Fibroblast of mammary gland (primary cell): ENCODE data around the gene PLA2G4E.

Experiments used
- DNase-seq: peaks from one replicate; pipeline ENCODE4 v3.0.0-alpha.2; 2010; ENCODE audit warnings: low read depth
- H3K4me3 ChIP-seq: 2 replicates; pipeline ENCODE4 v1.5.1; 2011; ENCODE audit warnings: low read depth, mild to moderate bottlenecking, low read length, moderate library complexity; ENCODE audit not compliant: control insufficient read depth
- TF ChIP-seq, protein P1 (sequence below): conservative IDR thresholded peaks from 2 replicates; pipeline ENCODE4 v1.5.1; 2011; ENCODE audit warnings: low read depth, low read length, inconsistent platforms; ENCODE audit not compliant: control insufficient read depth, insufficient read depth

PLA2G4E gene

DNA sequence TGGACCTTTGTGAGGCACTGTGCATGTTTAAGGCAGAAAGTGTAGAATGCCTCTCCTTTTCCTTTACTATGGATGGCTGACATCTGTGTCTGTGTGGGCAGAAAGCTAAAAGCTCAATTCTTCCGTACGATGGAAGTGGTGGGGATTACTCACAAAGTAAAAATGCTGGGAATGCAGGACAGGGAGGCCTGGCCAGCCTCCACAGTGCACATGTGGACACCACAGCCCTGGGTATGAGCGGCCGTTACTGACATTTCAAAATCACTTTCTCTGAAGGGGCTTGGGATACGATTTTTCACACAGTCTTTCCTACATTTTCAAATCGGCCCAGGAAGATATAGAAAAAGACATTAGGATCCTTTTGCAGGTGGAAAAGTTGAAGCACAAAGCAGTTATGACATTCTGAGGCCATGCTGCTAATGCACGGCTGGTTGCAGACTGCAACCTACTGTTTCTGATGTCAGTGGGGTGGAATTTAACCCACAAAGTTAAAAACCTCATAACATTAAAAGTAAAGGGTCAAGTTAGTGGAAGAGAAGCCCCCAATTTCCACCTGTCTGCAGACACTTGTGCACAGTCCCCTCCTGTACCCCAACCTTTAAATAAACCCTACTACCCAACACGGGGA is 76.4 kb downstream of the PLA2G4E start:
- TF ChIP-seq, protein P1, sequence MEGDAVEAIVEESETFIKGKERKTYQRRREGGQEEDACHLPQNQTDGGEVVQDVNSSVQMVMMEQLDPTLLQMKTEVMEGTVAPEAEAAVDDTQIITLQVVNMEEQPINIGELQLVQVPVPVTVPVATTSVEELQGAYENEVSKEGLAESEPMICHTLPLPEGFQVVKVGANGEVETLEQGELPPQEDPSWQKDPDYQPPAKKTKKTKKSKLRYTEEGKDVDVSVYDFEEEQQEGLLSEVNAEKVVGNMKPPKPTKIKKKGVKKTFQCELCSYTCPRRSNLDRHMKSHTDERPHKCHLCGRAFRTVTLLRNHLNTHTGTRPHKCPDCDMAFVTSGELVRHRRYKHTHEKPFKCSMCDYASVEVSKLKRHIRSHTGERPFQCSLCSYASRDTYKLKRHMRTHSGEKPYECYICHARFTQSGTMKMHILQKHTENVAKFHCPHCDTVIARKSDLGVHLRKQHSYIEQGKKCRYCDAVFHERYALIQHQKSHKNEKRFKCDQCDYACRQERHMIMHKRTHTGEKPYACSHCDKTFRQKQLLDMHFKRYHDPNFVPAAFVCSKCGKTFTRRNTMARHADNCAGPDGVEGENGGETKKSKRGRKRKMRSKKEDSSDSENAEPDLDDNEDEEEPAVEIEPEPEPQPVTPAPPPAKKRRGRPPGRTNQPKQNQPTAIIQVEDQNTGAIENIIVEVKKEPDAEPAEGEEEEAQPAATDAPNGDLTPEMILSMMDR, result no peak
- DNase-seq, result peak; percentile 90
- no peak overlapping the region for H3K4me3 ChIP-seq

DNA sequence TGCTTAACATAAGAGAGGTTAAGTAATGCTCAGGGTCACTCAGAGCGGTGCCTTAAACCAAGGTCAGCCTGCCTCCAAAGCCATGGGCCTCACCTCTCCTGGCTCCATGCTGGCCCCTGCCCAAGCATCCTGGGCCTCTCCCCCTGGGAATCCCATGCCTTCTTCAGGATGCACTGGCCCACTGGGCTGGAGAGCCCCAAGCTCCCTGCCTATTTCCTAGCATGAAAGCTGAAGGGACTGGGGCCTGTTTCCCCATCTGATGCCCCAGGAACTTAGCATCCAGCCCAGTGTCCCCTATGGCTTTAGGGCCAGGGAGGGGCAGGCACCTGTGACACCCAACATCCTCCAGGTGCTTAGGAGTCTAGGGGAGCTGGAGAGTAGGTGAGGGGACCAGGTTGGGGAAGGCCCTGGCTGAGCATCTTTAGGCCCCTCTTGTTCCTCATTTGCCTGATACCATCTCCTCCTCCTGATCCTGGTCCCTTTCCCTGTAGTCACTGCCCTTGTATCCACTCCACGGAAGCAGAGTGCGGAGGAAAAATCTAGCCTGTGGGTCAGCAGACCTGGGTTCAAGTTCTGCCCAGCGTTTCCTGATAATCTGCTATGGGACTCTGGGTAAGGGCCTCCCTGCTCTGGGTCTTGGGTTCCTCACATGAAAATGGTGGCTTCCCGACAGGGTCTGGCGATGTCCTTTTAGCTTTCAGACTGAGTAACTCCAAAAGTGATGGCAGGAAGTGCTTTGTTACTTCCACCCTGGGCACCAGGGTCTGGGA is 77.1 kb downstream of the PLA2G4E start:
- no peak overlapping the region for H3K4me3 ChIP-seq
- TF ChIP-seq, protein P1, result no peak
- DNase-seq, result no peak

- TF ChIP-seq, protein P1, result no peak
- no peak for DNase-seq
- H3K4me3 ChIP-seq, result no peak overlapping the region
Measured at GRCh38 chr15:41942886-41943285, 78.0 kb downstream of the PLA2G4E start.

DNA sequence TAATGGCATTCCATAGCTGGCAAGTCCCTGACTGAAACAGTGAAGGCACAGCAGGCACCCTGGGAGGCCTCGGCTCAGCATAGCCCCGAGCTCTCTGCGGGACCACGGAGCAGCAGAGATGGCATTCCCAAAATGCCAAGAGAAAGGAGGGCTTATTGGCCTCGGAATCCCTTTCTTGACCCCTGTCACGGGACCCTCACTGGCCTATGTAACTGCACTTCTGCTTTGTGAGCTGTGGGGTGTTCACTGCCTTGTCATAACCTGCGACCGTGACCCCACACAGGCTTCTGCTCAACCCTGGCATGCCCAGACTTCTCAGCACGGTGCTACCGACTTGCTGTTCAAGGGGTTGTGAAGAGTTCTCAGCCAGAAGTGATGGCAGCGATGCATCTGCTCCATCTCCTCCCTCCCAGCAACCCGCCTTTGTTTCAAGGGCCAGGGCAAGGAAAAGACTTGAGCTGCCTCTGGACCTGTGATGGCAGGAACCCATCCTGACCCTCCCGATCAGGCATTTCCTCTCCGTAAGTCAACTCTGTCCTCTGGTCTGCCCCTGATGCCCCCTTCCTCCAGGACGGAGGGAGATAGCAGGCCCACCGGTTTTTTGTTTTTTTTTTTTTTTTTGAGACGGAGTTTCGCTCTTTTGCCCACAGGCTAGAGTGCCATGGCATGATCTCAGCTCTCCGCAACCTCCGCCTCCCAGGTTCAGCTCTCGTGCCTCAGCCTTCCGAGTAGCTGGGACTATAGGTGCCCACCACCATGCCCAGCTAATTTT is 79.0 kb downstream of the PLA2G4E start:
- DNase-seq, result no peak
- TF ChIP-seq, protein P1, result no peak

GRCh38 chr15:41940441-41940857 is 80.4 kb downstream of the PLA2G4E start:
- TF ChIP-seq, protein P1, result no peak
- no peak overlapping the region for H3K4me3 ChIP-seq
- peak; percentile 88 for DNase-seq

More for the DNA sequence above, 79.0 kb downstream of the PLA2G4E start:
- no peak overlapping the region for H3K4me3 ChIP-seq

DNA sequence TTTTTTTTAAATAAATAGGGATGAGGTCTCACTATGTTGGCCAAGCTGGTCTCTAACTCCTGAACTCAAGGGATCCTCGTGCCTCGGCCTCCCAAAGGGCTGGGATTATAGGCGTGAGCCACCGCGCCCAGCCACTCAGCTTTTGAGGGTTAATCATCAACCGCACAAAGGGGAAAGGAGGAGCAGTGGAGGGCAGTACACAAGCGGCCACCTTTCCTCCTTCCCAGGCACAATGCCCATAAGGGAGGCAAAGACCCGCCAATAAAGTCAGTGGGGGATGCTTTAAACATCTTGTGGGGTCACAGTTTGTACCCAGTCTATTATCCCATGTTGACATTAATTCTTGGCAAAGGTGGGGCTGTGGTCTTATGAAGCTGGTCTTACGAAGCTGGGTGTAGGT is 80.9 kb downstream of the PLA2G4E start:
- no peak overlapping the region for H3K4me3 ChIP-seq
- no peak for DNase-seq
- TF ChIP-seq, protein P1, result no peak
